Thyroid gland (tissue), 4 donors: ENCODE measurements around the gene ZNF644.

ENCODE experiments used
- POLR2A ChIP-seq, 2 donors: fragments of 450-650 bp; IDR thresholded peaks; one replicate each; pipeline ENCODE4 v1.6.1; 2017; ENCODE audit warnings: antibody characterized with exemption in 2 of 2, mild to moderate bottlenecking in 2 of 2, moderate library complexity in 1 of 2
- TF ChIP-seq, protein P1 (sequence below), 6 experiments: fragments of 200-600 bp in 3 of 6; fragments of 450-650 bp in 3 of 6; sonication (generic) in 3 of 6; IDR thresholded peaks; one replicate each; pipeline ENCODE4 v1.5.1; 2016 to 2019; ENCODE audit warnings: antibody characterized with exemption in 6 of 6, mild to moderate bottlenecking in 2 of 6, inconsistent platforms in 1 of 6, moderate library complexity in 1 of 6

DNA sequence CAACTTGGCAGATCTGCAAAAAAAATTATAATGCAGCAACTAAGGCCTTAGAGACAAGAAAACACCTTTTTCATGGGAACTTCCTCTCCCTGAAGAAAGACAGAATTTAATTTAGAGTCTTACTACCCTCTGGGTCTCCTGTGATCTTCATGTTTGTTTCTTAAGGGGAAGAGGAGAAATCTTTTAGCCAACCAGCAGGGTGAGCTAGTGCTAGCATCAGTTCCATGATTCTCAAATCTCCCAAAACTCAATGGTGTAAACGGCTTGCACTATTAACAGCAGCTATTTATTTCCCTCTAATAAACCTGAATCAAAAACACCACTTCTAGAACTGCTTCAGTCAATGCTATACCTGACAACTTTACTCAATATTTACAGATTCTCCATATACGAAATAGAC, 3.8 kb downstream of the ZNF644 start:
- TF ChIP-seq, protein P1, sequence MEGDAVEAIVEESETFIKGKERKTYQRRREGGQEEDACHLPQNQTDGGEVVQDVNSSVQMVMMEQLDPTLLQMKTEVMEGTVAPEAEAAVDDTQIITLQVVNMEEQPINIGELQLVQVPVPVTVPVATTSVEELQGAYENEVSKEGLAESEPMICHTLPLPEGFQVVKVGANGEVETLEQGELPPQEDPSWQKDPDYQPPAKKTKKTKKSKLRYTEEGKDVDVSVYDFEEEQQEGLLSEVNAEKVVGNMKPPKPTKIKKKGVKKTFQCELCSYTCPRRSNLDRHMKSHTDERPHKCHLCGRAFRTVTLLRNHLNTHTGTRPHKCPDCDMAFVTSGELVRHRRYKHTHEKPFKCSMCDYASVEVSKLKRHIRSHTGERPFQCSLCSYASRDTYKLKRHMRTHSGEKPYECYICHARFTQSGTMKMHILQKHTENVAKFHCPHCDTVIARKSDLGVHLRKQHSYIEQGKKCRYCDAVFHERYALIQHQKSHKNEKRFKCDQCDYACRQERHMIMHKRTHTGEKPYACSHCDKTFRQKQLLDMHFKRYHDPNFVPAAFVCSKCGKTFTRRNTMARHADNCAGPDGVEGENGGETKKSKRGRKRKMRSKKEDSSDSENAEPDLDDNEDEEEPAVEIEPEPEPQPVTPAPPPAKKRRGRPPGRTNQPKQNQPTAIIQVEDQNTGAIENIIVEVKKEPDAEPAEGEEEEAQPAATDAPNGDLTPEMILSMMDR (IDR thresholded peaks at IDR 0.05) = peak in 2 of 6 experiments; percentile 17 to 28
- TF ChIP-seq POLR2A (IDR thresholded peaks at IDR 0.05) = no peak
